HG03378 (cell line): ENCODE data around the gene IL36RN.
"Not testable (repeated sequence)": the region's sequence is repeated elsewhere in the genome, so short reads cannot be mapped to it uniquely, and the experiment has no call there.

Experiments
- ATAC-seq: cut with Tn5 transposase; IDR thresholded peaks from one replicate; pipeline ENCODE4 v1.9.1; 2021; ENCODE audit warnings: mild to moderate bottlenecking, moderate library complexity; ENCODE audit not compliant: unreplicated experiment

The IL36RN gene

DNA sequence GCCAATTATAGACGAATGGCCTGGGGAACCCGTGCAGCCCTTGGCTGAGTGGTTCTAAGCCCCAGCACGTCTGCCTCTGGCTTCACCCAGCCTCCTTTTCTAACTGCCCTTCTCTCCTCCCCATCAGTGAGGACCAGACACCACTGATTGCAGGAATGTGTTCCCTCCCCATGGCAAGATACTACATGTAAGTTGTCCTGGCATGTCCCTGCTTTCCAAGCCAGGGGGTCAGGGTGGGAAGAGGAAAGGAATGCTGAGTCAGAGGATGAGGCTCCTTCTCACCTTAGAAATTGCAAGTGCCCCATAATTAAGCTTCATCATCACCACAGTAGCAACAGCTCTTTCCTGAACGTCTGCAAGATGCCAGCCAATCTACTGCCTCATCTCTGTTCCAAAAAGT, 13.6 kb downstream of the IL36RN start:
- no peak for ATAC-seq

DNA sequence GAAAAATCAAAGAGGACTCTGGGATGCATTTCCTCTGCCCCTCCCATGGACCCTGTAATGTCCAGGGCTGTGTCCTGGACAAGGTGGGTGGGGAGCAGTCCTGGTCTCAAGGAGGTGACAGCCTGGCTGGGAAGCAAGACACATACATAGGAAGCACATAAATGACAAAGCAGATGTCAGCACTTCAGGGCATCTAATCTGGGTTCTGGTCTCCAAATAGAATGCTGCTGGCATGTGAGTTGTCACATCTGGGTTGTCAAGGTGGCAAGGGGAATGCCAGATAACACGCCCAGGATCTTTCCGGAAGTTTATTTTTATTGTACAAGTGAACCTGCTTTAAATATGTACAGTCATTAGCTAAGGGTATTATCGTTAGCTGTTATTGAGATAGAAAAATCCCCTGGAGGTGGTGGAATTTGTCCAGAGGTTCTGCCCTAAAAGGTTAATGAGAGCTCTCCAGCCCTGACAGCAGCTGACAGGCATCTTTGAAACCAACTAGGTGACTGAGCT, 14.4 kb downstream of the IL36RN start:
- no peak for ATAC-seq

DNA sequence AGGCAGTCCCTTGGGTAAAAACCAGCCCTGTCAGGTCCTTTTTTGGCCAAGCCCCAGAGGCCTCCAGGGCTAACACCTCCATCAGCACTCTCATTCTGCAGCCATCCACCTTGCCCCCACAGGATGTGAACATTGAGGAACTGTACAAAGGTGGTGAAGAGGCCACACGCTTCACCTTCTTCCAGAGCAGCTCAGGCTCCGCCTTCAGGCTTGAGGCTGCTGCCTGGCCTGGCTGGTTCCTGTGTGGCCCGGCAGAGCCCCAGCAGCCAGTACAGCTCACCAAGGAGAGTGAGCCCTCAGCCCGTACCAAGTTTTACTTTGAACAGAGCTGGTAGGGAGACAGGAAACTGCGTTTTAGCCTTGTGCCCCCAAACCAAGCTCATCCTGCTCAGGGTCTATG, 16.0 kb downstream of the IL36RN start:
- no peak for ATAC-seq

DNA sequence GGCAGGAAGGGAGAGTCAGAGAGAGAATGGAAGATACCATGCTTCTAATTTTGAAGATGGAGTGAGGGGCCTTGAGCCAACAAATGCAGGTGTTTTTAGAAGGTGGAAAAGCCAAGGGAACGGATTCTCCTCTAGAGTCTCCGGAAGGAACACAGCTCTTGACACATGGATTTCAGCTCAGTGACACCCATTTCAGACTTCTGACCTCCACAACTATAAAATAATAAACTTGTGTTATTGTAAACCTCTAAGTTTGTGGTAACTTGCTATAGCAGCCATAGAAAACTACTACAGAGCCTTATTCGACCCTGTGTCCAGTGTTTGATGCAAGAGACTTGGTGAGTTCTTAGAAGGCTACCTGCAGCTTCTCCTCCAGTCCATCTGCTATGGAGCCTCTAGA, 16.6 kb downstream of the IL36RN start:
- no peak for ATAC-seq

DNA sequence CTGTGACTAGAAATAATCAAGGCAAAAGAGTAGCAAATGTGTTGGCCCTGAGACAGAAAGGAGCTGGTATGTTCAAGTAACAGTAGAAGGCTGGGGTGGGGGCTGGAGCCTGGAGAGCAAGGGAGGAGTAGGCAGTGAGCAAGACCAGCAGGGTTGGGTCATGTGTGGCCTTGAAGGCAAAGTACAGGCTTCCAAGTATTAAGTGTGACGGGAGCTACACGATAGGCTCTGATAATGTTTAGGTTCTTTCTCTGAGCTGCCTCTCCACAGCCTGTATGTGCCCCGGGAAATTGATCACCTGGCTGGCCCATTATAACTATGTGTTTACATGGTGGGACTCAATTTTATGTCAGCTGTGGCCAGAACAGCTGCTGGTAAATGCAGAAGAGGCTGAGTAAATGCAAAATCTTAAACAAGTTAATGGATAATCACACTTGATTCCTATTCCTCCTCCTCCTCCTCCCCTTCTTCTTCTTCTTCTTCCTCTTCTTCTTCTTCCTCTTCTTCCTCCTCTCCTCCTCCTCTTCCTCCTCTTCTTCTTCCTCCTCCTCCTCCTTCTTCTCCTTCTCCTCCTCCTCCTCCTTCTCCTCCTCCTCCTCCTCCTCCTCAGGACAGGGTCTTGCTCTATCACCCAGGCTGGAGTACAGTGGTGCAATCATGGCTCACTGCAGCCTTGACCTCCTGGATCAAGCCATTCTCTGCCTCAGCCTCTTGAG, 18.1 kb downstream of the IL36RN start:
- ATAC-seq: no peak

DNA sequence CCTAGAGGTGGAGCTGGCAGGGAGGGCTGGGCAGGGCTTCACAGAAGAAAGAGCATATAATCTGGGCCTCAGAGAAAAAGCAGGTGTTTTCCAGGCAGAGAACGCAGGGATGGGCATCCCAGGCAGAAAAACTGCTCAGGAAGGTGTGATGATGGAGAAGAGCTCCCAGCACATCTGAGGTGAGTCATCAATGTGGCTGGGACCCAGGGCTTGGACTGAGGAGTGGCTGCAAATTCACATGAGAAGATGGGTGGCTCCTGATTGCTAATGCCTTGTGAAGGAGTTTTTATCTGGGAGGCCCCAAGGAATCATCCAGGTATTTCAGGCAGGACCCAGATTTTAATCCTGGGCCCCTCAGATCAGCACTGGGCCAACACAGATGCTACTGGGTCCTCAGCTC, 18.9 kb downstream of the IL36RN start:
- no peak for ATAC-seq

DNA sequence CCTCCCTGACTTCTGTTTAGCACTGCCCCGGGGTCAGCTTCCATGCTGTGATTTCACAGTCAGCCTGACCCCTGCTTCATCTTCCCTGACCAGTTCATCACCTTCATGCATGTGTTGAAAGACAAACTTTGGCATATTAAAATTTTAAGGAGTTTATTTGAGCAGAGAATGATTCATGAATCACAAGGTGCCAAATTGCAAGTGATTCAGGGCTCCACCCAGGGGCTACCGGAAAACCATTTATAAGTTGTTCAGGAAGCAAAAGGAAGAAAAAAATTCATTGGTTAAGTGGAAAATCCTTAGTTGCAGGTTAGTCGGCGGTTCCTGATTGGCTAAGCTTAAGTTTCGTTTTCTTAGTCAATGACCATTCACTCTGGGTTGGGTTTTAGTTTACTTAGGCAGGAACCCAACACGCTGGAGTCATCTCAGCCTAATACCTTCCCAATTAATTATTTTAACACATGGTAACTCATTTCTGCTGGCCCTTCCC, 19.4 kb downstream of the IL36RN start:
- ATAC-seq: no peak

DNA sequence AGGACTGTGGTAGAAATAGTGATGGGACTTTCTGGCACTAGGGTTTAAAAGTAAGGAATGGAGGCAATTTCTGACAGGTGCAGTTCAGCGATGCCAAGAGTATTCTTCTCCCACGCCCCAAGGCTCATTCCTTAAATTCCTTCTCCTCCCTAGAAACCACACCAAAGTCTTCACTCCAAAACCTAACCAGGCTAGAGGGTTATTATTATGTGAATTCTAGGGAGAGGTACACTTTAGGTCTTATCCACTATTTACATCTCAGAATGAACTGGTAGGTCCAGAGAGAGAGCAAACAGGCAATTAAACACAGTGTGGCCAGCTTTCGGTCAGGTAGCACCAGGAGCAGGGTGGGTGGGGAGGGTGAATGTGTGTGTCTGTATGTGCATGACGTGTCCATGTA, 20.1 kb downstream of the IL36RN start:
- no peak for ATAC-seq

DNA sequence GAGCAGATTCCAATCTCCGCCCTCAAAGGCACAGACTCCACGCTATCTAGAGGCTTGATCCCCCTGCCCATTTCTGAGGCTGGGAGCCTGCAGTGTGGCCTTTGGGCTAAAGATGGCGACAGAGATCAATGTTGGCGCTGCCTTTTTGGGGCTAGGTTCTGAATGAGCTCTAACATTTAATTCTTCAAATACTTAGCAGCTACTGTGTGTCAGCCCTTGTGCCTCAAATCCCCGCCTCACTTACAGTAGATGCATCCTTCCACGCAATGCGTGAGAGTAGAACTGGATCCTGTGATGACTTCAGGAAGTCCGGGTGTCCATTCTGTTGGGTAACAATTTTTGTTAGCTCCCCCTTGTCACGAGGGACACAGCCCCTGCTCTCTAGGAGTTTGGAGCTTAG, 21.1 kb downstream of the IL36RN start:
- ATAC-seq: no peak

DNA sequence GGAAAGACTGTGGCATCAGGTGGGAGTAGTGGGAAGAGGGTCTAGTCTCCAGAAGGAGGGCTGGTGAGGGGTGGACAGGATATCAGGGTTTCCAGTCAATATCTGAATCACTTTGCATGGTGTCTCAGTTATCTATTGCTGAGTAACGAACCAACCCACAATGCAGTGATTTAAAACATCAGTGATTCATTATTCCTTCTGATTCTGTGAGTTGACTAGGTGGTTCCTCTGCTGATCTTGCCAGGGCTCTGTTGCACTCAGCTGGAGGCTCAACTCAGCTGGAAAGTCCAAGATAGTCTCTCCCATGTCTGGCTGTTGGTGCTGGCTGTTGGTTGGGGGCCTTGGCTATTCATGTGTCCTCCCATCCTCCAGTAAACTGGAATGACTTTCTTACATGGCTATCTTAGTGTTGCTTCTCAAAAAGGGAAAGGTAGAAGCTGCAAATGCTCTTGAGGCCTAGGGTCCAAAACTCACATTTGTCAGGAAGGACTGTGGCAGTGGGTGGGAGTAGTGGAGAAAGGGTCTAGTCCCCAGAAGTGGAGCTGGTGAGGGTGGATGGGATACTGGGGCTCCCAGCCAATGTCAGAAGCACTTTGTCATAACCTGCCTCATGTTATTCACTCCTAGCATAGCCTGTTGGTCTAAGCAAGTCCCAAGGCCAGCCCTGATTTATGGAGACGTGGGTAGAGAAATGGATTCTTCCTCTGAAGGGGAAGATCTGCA, 22.7 kb downstream of the IL36RN start:
- ATAC-seq: no peak

DNA sequence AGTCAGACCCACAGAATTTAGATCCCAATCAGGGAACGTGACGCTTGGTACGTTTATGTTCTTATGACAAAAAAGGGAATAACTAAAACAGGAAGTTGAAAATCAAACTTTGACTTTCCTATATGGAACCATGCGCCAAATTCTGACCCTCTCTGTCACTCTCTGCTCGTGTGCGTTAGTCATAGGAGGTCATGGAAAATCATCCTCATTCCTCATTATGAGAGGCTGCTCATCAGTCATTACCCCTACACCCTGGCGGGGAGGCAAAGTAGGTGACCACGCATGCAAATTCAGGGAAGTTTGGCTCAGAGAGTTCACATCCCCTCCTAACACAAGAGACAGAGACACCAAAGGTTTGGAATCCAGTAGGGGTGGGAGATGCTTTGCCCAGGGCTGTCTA, 24.3 kb downstream of the IL36RN start:
- no peak for ATAC-seq

DNA sequence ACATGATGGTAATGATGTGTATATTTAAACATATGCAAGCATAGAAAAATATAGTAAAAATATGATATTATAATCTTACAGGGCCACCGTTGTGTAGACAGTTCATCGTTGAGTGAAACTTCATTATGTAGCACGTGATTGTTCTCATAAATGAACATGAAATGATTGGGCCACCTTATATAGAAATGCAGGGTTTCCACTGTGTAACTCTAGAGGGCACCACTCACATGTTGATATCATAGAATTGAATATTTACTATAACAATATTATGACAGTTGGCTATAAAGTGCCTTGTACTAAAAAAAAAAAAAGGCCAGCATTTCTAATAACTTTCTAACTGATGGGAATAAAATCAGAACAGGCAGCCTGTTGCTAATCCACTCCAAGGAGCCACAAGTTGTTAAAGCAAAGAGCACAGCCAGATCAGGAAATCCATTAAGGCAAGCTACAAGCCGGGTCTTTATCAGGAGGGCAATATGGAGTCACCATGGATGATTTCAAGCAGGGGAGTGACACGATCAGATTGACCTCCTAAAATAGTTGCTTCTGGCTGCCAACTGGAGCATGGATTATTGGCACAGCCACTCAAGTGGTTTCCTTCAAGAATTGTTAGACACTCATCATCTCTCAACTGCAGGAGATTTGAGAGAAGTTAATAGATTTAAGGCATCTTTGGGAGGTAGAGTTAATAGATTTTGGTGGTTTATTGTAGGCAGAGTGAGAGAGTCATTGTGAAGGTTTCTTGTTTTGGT, 25.4 kb downstream of the IL36RN start:
- ATAC-seq: no peak

DNA sequence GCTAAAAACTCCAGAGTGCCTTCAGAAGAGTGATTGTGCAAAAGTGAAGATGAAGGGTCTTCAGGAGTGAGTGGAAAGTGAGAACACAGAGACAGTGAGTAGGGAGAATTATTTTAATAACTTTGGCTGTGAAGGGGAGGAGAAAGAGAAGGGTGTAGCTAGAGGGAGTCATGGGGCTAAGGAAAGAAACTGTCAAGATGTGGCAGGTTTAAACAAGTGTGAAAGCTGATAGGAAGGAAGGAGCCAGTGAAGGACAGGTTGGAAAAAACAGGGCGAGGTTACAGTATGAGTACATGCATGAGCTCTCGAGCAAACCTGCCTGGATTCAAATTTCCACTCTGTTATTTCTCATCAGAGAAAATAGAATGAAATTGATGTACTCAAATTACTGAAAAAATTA, 26.5 kb downstream of the IL36RN start:
- no peak for ATAC-seq

DNA sequence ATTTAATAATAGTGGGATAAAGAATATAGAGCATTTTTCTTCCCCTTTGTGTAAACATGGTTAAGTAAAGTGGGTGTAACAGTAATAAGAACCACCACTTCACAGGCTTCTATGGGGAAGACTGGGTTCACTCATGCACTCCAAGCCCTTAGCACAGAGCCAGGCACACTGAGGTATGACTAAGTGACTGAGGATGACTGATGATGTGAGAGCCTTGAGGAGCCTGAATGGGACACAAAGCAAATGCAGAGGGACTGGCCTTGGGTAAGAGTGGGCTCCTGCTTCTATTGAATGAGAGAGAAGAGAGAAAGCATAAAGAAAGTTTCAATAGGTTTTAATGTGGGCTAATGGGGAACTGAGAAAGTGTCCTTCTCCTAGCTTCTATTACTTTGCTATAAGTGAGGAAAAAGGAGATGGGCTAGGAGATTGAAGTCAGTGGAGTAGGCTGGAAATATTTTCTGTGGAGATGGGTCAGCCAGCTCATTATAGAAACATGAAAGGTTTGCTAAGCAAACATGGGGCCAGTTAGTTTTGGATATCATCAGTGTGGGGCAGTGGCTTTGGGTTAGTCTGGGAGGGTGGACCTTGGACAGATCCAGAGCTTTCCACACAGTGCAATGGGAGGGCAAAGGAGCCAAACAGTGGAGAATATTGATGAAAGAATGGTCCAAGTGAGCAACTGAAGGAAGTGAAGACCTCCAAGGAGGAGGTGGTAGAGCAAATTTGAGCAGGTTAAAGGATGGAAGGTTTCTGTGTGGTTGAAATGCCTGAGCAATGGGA, 29.4 kb downstream of the IL36RN start:
- ATAC-seq: no peak

DNA sequence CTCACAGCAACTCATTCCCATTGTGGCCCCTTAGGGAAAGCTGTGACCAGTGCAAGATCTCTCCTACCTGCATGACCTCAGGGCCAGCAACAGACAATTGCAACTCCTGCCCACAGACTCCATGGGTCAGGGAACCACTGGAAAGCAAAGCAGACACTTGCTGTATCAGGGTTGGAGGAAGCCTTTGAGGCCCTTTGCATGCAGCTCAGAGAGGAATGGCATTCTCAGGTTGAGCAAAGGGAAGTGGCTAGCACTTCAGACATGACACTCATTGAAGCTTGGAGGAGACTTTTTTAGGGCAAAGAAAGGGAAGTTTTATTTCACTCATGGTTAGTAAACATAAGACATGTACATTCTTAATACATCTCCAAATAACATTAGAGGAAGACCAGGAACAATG, 30.9 kb downstream of the IL36RN start:
- ATAC-seq: no peak

DNA sequence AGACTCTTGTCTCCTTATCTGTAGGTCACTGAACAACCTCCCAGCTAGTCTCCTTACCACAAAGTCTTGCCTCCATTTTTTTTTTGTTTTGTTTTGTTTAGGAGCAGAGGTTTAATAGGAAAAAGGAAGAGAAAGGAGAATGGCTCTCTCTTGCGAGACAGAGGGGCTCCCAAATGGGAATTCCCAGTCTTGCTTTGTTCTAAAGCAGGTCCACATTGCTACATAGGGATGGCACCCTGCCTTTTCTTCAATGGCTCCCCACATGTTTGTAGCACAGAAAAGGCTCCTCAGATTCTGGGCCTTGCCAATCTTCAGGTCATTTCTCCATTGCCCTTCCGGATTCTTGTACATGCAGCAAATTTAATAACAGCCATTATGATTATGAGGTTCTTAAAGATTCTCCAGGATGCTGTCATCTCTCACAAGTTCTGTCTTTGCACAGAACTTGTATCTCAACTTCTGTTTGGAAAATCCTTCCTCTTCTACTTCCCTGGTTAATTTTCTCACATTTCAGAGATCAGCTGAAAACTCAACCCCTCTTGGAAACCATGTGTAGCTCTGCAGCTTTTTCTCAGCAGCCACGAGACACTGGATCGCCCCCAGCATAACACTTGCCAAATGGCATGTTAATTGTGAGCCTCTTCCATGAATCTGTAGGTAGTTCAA, 32.4 kb downstream of the IL36RN start:
- ATAC-seq: no peak

DNA sequence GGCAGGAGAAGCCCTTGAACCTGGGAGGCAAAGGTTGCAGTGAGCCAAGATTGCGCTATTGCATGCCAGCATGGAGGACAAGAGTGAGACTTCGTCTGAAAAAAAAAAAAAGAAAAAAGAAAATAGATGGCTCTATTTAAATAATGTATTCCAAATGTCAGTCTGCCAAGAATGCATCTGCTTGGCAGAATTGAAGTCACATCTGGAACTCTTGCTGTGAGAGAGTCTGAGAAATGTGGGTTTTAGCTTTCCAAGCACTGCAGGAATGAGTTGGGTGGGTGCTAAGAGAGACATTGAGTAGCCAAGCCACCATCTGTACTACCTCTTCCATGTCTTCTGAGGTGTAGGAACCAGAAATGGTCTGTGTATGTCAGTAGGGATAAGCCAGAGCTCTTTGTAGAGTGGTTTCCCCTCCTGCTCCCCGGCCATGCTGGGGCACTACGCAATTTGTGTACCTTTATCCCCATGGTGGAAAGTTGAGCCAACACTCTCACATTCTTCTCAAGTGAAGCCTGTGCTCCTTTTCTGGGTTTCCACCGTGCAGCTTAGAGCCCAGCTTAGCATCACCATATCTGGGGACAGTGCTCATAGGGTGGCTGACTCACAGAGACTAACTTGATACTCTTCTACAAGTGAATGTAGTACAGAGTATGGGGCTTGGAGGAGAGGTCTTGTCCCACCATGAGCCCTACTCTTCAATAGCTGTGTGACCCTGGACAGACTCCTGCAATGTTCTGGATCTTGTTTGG, 34.0 kb downstream of the IL36RN start:
- ATAC-seq: no peak

DNA sequence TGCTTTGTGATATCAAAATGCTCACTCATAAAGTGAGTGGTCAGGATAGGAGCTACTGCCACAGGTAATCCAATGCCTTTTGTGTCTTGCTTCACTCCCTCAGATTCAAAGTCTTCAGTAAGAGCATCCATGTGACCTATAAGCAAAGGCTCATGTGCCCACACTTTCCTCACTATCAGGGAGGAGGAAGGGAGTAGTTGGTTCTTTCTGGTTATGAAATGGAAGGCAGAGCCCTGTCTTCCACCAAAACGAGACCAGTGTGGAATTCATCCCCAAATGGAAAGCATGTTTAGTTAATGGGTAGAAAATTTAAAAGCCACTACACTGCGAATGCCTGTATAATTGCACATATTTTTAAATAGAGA, 34.6 kb downstream of the IL36RN start:
- ATAC-seq: no peak

DNA sequence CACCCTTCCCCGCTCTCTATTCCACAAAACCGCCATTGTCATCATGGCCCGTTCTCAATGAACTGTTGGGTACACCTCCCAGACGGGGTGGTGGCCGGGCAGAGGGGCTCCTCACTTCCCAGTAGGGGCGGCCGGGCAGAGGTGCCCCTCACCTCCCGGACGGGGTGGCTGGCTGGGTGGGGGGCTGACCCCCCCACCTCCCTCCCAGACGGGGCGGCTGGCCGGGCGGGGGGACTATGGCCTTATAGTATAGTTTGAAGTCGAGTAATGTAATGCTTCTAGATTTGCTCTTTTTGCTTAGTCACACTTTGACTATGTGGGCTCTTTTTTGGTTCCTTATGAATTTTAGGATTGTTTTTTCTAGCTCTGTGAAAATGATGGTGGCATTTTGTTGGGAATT, 37.3 kb downstream of the IL36RN start:
- not testable (repeated sequence) for ATAC-seq
